HG02884 (cell line): ENCODE data around the gene AGER.
"Not testable (repeated sequence)": the region's sequence is repeated elsewhere in the genome, so short reads cannot be mapped to it uniquely, and the experiment has no call there.

Experiments
- ATAC-seq: cut with Tn5 transposase; IDR thresholded peaks from one replicate; pipeline ENCODE4 v1.9.1; 2021; ENCODE audit warnings: mild to moderate bottlenecking, moderate library complexity; ENCODE audit not compliant: unreplicated experiment

The AGER gene

DNA sequence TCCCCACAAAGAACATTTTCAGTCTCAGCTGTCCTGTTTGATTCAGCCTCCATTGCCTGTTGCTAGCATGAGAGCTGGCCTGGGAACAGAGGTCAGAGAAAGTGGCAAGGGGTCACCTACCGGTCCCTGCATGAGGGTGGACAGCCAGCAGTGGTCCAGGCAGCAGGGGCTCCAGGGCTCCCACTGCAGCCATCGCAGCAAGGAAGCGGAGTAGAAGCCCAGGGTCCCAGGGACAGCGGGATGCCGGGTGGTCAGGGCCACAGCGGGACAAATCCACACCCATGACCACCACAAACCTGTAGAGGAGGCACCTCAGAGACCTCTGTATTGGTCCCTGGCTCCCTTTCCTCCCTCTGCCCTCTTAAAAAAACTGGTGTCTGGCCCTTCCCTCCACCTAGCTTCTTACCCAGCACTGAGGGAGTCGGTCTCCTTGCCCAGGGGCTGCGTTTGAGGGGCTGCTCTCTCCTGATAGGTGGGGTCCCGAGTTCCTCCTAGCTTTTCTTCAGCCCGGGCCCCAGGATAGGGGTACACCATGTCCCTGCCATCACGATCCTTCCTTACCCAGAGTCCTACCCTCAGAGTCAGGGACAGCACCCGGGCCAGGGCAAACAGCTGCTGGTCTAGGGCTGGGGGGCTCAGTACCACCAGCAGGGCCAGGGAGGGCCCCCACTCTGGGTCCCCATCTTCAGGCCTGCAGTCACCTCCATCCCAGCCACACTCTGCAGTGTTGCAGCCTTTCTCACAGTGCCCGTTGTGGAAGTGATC is 16.8 kb upstream of the AGER start:
- no peak for ATAC-seq

GRCh38 chr6:32198866-32199265 is 14.8 kb upstream of the AGER start:
- no peak for ATAC-seq

DNA sequence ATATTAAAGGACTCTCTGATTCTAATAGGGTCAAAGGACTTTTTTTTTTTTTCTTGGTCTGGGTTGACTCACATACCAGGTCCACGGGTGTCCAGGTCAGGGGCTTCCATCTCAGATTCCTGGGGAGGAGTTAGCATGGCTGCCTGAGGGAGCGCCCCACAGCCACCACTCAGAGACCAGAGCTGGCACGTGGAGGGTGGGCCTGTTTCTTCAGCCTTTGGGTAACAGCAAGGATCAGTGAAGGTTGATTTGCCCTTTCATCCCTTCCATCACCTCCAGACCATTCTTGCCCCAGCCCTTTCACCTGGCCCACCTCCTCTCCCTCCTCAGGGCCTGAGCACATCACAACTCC is 14.3 kb upstream of the AGER start:
- ATAC-seq, result no peak

DNA sequence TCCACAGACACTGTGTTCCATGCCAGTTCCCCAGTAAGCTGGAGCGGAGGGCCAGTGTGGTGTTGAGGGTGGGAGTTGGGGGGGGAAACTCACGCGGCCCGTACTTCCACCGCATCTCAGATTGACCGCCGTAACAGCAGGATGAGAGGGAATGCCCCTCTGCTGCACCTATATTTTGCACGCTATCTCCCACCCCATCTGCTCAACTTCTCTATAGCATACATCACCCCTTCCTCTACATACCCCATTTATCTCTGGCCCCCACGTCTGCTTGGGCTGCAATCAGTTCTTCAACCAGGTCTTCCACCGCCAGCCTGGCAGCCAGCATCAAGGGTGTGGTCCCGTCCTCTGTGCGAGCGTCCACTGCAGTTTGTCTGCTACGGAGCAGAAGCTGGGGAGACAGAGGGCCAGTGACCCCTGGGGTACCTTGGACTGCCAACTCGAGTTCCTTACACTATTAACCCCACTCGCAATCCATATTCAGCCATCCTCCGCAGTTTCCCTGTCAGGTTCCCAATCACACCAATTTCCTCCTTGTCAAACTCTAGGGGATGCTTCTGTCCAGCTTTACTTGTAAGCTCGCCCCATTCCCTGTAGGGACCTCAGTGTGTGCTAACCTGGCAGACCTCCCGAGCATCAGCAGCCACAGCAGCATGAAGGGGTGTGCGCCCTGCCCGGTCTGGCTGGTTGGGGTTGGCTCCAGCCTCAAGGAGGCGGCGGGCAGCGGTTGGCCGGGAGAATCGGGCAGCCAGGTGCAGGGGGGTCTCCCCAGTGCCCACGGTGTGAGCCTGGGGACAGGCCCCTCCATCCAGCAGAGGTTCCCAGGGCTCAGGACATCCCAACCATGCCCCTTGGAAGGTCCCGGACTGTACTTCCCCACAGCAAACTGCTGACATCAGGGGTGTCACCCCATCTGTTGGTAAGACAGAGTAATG is 12.9 kb upstream of the AGER start:
- no peak for ATAC-seq

GRCh38 chr6:32195902-32196681 is 12.0 kb upstream of the AGER start:
- ATAC-seq, result peak; percentile 77

- peak; percentile 69 for ATAC-seq
These were observed 11.5 kb upstream of the AGER start for GRCh38 chr6:32195652-32195901.

DNA sequence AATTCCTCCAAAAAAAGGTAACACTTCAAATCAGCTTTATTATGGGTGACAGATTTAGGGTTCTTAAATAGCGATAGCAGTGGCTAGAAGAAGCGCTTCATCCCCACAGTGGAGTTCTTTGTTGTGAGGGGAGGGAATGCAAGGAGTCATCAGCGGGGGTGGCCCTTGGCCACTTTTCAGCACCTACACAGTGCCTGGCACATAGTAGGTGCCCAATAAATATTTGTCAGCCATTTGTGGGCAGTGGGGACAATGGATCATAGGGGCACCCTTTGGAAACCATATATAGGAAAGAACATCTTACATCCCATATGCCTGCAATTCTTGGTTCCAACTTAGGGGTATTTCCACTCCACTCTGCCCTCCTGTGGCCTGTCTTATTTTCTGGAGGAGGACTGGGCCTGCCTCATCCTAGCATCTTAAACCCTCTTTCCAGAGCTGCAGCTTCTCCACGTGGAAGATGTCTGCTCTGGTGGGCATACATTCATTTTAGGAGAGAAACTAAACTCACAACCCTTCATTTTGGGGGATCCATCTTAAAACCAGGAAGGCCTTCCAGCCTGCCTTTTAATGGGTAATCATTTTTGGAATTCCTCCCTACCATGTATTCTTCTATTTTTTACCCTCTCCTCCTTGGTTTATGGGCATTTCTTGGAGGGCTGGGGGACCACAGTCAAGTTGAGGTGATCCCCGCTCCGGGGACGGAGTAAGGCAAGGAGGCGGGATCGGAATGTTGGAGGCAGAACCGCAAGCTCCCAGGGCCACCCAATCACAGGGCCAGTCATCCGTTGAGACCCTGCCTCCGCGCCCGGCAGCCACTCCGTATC is 11.0 kb upstream of the AGER start:
- no peak for ATAC-seq

DNA sequence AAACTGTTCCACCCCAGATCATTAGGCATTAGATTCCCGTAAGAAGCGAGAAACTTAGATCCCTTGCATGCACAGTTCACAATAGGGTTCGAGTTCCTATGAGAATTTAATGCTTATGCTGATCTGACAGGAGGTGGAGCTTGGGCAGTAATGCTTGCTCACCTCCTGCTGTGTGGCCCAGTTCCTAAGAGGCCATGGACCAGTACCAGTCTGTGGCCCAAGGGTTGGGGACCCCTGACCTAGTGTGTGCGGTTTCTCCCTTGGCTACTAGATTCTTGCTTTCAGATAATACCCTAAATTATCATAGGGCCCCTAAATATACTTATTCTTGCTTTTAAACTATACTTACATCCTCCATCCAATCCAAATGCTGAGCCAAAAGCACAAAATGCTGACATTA is 10.3 kb upstream of the AGER start:
- no peak for ATAC-seq

DNA sequence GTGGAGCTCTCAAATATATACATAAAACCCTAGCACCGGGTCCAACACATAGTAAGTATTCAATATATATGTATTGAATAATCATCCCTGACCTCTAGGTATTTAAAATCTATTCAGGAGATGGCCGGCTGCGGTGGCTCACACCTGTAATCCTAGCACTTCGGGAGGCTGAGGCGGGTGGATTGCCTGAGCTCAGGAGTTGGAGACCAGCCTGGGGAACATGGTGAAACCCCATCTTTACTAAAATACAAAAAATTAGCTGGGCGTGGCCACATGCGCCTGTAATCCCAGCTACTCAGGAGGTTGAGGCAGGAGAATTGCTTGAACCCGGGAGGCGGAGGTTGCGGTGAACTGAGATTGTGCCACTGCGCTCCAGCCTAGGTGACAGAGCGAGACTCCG is 9.0 kb upstream of the AGER start:
- not testable (repeated sequence) for ATAC-seq

- no peak for ATAC-seq
These were observed 8.6 kb upstream of the AGER start, which contains the start of gene GPSM3 for GRCh38 chr6:32192608-32193039. Gene GPSM3 (minus strand): TSS chr6:32192643. CDS start chr6:32192513, 130 bp downstream.

DNA sequence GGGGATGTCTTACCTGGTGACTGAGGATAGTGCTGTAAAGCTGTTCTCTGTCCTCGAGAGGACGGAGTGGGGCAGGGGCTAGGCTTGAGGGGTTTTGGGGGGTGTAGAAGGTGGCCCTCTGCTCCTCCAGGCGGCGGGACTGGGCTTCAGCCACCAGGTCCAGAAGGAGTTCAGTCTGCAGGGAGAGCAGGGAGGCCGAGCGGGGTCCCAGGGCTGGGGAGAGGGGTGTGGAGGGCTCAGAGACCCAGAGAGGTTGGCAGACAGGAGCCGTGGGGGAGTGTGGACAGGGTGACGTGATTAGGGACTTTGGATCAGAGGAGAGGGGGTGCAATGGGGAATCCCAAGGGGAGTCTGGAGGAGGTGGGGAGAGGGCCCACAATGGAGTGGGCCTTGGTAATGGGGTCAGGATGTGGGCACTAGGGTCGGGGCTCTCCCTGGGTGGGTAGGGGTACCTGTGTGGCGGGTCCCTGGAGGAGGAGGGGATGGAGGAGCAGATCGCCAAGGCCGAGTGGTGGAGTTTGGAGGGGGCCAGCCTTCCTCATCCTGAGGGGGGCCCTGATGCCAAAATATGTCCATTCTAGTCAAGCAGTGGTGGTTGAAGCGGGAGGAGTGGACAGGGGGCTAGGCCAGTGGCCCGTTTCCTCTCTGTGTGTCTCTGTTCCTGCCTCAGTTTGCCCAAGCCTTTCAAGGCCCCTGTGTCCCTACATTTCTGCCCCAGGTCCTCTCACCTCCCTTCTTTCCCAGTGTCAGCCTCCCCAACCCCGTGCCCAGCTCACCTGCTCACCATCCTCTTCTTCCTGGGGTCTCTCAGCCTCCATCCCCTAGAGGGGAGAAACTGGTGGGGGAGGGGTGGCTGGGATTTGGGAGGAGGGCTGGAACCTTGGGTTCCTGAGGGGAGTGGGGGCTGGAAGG is 7.9 kb upstream of the AGER start:
- ATAC-seq, result no peak

- ATAC-seq, result no peak
These were observed 7.0 kb upstream of the AGER start for GRCh38 chr6:32190911-32191677.

DNA sequence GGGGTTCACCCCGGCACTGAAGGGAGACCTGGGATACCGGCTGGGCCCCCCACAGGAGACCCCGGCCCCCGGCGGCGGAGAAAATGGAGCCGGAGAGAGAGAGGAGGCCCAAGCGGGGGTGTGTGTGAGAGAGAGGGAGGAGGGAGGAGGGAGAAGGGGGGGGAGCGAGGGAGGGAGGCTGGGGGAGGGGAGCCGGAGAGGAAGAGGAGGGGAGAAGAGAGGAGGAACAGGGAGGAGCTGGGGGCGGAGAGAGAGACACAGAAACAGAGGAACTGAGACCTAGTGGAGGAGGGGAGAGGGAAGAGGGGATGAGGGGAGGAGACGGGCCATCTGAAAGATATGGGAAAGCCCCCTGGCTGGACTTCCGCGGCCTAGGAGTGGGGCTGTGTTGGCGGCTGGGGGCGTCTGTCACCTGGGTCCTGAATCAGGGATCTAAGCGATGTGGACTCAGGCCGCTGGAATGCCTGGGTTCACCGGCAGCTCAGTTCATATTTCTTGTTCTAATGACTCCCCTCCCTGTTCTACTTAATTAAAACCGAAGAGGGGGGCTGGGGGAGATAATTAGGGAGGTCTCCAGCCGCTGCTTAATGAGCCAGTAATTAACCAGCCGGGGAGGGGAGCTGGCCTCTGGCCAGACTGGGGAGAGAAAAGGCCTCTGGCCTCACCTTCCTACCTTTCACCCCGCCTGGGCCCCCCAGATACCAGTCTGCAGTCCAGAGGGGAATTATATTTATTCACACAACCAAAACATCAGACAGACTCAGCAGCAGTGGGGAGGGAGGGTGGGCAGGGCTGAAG is 6.2 kb upstream of the AGER start, which contains the start of gene PBX2:
TSS of gene PBX2 (minus strand) at position 149 of the 798 bp plus-strand sequence. CDS start 287 bp downstream, outside the sequence.
- peak; percentile 45 for ATAC-seq

GRCh38 chr6:32189742-32190053 is 5.6 kb upstream of the AGER start:
- no peak for ATAC-seq

DNA sequence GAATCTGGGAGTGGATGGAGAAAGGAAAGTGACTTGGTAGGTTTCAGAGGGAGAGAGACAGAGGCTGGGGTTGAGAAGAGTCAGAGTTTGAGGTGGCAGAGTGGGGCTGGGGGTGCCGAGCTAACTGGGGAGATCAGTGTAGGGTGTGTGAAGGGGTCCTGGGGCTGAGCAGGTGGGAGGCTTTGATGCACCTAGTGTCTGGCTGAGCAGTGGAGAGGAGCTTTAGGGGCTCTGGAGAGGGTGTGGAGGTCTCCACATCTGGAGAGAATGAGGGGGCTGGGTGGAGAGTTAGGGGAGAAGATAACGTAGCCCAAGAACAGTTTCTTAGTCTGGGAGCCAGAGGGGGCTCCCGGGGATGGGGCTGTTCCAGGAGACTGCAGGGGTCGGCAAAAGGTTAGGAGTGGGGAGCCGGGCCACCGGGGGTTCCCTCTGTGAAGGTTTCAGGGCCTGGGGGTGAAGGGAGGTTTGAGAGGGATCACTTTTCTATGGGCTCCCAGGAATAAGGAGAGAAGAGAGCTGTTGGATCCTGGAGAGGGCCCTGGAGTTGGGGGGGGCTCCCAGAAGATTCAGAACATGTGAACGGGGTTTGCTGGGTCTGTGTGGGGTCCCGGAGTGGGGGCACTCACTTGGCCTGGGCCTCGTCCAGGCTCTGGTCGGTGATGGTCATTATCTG is 5.2 kb upstream of the AGER start:
- no peak for ATAC-seq

- no peak for ATAC-seq
These were observed 4.5 kb upstream of the AGER start for GRCh38 chr6:32188381-32189068.
